IMR-90 (cell line): ENCODE results near the gene MUC5AC. TPM values are rescaled to one million over a fixed set of nuclear protein-coding genes. Genes with fewer than 3 reads are reported as not detected.

Source experiments
- CTCF ChIP-seq: conservative IDR thresholded peaks from 2 replicates; pipeline ENCODE4 v1.5.1; 2012; ENCODE audit warnings: mild to moderate bottlenecking, low read depth, low read length, improper control_type of control experiment
- FOS ChIP-seq: fragments of 150-350 bp; IDR thresholded peaks from 2 replicates; pipeline ENCODE4 v1.6.1; 2016; ENCODE audit warnings: low read depth, low read length
- USF2 ChIP-seq: fragments of 150-350 bp; IDR thresholded peaks from 2 replicates; pipeline ENCODE4 v1.6.1; 2017; ENCODE audit warnings: mild to moderate bottlenecking, antibody characterized with exemption, low read length, low read depth
- polyA plus RNA-seq, 3 experiments: library from polyadenylated mRNA; depleted of rRNA; stranded (reverse); fragments of >200 nt; gene quantifications; 2 replicates each; pipeline ENCODE4 v1.2.3, GENCODE V29; 2012; ENCODE audit warnings: low replicate concordance in 1 of 3
- total RNA-seq: library from RNA; depleted of rRNA; stranded (reverse); fragments of >200 nt; gene quantifications from 2 replicates; pipeline ENCODE4 v1.2.3, GENCODE V29; 2012

The MUC5AC gene
- total and polyA plus RNA-seq, 2 of the 4 experiments (the other 2 are of a cell fraction) = 0.02 TPM; not detected in 1

- no peak for TF ChIP-seq USF2
- TF ChIP-seq FOS = no peak
- TF ChIP-seq CTCF = no peak
Observed at GRCh38 chr11:1119604-1120146, 38.1 kb upstream of the MUC5AC start (continued).
